ENCODE results near the gene MS4A7.
"Not testable (repeated sequence)": the region's sequence is repeated elsewhere in the genome, so short reads cannot be mapped to it uniquely, and the experiment has no call there.

The MS4A7 gene, protein sequence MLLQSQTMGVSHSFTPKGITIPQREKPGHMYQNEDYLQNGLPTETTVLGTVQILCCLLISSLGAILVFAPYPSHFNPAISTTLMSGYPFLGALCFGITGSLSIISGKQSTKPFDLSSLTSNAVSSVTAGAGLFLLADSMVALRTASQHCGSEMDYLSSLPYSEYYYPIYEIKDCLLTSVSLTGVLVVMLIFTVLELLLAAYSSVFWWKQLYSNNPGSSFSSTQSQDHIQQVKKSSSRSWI

DNA sequence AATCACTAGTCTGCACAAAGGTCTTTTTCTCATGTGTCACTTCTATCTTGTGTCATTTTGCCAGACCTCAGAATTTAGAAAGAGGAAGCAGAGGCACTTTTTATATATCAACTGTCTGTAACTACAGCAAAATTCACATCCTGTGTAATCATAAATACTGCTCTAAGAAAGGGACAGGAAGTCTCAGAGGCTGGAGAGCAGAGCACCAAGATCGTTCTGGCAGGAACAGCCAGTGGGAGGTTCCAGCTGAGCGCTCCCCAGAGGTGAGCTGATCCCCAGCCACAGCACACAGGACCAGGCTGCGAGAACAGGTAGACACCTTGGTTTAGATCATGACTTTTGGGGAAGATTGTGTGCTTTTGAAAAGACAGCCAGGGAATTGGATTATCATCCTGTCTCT is at the start of gene MS4A7:
MS4A7 (plus strand) TSS at position 179 of the 400 bp plus-strand sequence. CDS start 4,610 bp downstream, outside the sequence.
- no peak for DNase-seq (ENCODE audit: low read depth in 2 of 2)

DNA sequence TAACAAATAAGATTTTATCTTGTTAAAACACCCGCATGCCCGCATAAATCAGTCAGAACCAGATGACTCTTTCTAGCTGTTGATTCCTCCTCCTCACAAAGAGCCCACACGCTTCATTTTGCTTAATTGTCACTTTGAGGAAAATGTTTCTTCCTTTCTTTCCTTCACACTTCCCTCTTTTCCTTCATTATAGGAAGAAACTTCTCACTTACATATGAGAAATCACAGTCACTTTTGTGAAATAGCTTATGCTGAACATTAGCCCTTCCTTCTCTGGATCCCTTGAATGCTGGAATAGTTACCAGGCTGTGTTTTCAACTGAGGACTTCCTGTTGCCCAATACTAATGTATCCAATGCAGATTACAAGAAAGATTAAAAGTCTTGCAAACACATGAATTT is 45.5 kb upstream of the MS4A7 start:
- DNase-seq (ENCODE audit: low read depth in 2 of 2): no peak

DNA sequence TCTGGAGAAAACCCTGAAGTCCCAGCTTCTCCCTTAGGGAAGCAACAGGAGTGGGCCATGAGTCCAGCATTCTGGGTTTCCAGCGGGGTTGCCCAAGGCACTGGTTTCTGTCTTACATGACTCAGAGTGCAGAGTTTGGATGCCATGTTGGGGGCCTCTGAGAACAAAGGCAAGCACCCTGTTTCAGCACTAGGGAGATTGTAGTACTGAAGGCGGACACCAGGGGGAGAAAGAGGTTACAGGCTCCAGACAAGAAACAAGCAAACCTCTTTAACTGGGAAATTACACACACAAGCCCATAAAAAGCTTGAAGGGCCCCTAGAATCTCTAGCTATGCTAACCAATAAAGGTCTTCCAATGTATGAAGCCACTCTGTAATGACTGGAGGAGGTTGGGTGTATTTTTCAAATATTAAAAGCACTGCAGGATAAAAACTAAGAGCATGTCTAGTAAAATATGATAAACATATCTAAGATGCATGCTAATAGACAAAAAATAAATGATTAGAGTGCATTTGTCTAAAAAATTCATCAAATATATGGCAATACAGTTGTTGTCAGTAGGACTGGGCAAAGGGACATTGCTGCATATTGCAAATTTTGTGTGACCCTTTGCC is 44.2 kb upstream of the MS4A7 start:
- DNase-seq (ENCODE audit: low read depth in 2 of 2): peak; percentile 25 to 63

DNA sequence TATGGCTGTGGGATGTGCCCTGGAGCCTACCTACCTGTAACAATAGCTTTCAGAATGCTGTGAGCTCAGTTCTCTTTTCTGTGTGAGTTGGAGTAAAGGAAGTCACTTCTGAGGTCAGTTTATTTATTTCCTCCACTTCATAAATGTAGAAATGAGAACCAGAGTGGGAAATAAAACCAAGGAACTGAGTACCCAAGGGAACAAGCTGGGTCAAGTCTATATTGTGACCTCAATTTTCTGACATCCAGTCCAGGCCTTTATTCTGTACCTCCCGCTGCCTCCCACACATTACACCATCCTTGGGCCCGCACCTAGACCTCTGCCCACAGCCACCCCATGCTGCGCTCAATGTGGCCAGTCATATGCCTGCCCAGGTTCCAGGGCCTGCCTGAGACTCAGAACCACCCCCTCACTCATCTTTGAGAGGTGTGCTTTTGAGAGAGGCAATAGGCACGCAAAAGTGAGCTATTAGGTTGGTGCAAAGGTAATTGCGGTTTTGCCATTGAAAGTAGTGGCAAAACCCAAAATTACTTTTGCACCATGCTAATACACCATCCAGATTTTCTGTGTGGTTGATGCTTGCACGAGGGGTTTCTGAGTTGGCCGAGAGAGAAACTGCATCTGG is 41.5 kb upstream of the MS4A7 start:
- no peak for DNase-seq (ENCODE audit: low read depth in 2 of 2)

DNA sequence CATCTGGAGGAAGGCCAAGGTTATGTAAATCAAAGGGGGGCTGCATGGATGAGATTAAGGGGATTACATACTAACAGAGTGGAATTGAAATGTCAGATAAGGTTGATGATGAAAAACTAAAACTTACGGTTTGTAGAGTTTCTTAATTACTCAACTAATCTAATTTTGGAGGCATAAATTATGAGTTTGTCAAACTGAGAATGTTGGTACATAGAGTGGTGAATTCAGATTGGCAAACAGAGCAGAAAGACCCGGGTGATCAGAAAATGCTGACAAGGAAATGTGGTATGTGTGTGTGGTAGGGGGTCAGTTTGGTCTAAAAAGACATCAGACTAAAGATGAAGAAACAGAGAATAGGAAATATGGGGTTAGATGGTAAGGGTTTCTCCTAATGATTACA is 40.3 kb upstream of the MS4A7 start:
- DNase-seq (ENCODE audit: low read depth in 2 of 2): no peak

DNA sequence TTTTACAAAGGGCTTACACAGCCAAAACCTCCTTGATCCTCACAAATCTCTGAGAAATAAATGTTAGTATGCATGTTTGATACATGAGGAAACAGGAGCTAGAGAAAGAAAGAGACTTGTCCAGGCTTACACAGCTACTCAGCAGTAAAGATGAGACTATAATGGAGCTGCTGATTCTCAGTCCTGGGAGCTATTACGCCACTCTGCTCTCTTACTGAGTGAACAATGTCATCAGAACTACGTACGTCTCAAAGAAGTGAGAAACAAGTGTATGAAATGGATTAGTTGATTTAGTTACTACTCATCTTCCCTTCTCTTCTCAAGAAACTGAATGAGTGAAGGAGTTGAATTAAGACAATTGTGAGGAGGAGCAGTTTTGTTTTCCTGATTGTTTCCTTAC is 39.0 kb upstream of the MS4A7 start:
- no peak for DNase-seq (ENCODE audit: low read depth in 2 of 2)

DNA sequence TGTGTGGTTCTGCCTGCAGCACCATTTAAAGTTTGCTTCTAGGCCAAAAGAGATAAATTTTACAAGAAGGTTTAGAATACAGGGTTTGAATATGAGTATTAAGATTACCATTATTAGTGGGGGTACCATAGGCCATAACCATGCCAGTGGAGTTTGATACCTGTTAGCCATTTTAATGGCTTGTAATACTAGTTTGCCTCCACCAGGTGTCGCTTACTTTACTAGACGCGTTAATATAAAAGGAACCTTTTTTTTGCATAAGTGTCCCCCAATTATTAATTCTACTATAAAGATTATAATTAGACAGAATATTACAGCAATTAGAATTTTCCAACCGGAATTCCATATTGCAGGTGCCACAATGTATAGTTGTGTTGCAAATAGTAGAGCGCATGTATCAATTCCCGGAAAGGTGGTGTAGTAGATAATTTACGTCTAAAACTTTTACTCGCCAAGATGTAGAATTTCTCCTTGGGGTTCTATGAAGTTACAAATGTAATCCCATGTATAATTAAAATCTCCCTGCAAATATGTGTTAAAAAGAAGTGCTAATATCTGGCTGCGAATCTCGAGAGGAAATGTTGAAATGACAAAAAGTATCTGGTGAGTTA is 35.1 kb upstream of the MS4A7 start:
- no peak for DNase-seq (ENCODE audit: low read depth in 2 of 2)

DNA sequence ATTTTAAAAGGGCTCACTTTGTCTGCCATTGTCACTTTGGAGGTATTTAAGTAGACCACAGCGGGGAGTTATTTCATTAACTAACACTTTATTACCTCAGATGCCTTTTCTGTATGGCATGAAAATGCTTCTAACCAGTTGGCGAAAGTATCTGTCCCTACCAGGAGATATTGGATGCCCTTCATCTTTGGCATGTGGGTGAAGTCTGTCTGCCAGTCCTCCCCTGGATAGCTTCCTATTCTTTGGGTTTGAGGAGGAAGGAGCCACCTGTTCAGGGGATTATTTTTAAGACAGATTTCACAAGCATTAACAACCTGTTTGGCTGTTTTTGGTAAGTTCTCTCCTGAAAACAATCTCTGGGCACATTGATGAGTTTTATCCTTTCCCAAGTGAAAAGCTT is 34.2 kb upstream of the MS4A7 start:
- DNase-seq (ENCODE audit: low read depth in 2 of 2): no peak

DNA sequence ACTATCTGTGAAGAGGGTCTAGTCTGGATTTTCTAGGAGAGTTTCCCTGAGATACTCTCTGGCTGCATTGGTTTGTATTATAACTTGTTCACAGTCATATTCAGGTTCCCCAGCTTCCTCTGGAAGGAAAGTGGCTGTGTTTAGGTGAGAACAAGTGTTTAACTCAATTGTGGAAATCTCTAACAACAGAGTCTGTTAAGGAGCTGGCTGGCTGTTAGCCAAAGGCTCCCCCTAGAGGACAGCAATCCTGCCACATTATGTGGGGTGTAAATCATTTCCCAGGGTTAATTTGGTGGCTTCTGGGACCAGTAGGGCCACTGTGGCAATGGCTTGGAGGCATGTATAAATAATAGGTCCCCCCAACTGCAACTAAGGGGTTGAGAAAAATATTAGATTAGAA is 32.8 kb upstream of the MS4A7 start:
- no peak for DNase-seq (ENCODE audit: low read depth in 2 of 2)

DNA sequence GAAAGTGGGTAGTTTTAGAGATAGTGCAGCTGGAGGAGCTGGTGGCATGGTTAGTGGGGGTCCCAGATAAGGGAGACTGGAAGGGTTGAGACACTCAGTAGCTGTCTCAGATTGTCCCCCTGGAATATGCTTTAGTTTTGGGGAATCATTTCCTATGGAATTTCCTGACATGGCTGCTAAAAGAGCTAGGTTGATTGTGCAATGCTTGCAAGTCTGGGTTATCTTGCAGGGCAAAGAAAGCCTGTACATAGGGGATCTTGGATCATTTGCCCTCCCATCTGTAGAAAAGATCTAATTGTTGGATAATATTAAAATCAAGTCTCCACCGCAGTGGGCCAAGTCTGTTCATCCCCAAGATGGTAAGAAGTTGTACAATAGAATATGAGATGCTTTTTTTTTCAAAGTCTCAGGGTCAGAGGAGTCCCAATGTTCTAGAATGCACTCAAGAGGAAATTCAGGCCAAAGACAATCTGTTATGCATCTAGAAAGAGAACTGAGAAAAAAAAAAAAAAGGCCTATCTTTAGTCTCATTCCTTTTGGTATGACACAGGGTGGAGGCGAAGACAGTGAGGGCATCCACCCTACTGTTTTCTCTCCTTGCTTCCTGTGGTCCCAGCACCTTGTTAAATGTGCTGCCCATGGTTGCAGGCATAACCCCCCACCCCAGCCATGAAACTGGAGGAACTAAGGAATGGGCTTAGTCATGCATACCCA is 31.1 kb upstream of the MS4A7 start:
- no peak for DNase-seq (ENCODE audit: low read depth in 2 of 2)

DNA sequence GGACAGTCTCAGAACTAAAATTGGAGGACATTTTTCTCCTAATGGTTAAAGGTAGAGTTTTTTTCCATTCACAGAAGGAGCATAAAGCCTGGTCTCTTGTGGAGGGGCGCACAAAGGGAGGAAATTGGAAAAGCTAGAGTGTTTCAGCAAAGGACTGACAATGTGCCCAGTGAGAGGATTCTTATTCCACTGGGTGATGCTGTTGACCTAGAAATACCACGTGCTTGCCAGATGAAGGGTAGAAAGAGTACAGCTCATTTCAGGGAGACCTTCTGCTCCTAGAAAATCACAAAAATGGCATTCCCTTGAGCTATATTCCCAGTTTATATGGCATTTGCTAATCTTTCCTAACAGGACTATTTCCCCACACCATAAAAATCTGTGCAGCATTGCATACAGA is 30.2 kb upstream of the MS4A7 start:
- no peak for DNase-seq (ENCODE audit: low read depth in 2 of 2)

DNA sequence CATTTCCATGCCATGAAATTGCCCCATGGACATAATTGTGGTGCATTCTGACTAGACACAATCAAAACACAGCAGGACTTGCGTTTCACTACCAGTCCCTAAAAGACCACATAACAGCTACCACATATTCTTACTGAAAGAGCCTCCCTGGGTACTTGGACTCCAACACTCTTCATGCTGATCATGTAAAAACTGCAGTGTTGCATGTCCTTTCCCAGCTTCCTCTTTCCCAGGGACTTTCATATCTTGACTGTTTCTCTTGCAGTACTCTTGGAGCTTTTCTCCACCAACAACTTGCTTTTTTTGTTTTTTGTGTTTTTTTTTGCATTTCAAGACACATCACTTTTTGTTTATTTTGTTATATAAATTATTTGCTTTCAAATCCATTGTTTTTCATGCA is 28.3 kb upstream of the MS4A7 start:
- DNase-seq (ENCODE audit: low read depth in 2 of 2): no peak

DNA sequence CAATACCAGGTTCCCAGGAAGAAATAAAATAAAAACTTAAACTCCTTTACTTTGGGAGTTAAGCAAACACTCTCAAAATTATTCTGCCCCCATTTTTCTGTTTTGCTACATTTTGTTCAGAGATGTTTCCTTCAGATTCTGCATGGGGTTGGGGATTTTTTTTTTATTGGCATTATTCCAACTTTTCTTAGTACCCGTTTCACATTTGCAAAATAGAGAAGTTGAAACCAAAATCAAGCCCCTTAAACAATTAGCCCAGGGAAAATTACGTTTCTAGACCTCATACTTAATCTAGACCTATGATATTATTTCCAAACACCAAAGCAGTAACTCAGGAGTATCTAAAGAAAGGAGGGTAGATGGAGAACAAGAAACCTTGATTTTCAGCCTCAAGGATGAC is 20.6 kb upstream of the MS4A7 start:
- DNase-seq (ENCODE audit: low read depth in 2 of 2): no peak

DNA sequence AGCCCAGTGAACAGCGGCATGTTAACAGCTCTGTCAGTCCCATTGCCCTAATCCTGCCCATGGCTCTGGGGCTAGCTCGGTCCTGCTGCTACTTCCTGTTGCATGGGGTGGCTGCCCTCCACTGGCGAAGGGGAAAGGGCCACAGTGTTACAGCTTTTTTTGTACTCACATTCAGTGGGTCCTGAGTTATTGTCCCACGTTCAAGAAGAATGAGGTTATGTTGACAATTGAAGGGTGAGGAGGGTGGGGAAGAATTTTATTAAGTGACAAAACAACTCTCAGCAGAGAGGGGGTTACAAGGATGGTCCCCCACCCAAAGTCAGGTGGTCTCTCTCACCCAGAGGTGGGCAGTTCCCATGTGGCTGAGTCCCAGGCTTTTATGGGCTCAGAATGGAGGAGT is 17.7 kb upstream of the MS4A7 start:
- no peak for DNase-seq (ENCODE audit: low read depth in 2 of 2)

DNA sequence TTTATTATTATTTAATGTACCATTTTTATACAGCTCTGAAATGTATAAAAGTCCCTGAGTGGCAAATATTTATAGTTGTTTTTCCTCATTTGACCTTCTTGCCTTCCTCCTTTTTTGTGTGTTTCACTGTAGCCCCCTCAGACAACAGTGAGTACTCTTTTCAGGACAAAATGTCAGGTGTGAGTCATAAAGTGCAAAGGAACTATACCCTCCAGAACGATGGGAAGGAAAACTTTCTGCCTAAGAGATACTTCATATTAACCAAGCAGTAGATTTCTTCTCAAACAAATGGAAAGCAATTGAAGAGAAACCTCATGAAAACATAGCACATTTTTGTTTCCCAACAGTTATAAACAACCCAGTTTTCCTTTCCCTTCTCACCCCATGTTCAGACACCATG is 16.1 kb upstream of the MS4A7 start:
- no peak for DNase-seq (ENCODE audit: low read depth in 2 of 2)

DNA sequence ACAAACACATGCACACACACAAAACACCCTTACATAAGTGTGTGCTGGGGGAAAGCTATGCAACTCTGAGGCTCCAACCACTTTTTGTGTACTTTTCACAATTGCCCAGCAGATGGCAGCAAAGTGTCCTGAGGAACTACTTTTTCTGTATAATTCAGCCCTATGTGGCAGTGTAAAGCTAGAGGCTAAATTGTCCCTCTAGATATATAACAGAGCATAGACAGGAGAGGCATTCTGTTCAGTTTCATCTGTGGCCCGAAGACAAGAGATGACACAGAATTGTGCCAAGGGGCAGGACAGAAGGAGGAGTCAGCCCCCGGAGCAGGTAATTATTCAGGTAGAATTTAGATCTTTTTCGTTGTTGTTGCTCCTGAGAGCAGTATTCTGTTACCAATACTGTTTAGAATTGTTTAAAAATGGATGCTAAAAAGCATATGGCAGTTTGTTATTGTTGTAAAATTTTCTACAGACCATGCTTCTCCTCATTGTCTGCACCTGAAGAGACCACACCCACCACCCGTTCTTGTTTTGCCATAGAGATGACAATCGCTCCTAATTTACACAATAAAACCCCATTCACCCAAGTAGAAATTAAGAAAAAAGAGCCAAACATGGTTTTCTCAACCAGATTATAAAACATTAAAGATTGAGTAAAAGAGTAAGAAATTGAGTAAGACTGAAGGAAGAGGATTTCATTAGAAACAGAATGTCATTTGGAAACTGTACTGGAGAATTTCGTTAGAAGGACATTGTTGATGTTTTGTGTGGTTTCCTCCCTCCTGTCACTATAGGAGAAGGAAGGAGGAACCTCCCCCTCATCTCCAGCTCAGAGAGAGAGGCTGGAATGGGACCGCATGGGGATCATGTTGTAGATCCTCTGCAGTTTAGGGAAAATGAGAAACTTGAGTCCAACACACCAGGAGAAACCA is 14.5 kb upstream of the MS4A7 start:
- DNase-seq (ENCODE audit: low read depth in 2 of 2): peak; percentile 17 to 47

DNA sequence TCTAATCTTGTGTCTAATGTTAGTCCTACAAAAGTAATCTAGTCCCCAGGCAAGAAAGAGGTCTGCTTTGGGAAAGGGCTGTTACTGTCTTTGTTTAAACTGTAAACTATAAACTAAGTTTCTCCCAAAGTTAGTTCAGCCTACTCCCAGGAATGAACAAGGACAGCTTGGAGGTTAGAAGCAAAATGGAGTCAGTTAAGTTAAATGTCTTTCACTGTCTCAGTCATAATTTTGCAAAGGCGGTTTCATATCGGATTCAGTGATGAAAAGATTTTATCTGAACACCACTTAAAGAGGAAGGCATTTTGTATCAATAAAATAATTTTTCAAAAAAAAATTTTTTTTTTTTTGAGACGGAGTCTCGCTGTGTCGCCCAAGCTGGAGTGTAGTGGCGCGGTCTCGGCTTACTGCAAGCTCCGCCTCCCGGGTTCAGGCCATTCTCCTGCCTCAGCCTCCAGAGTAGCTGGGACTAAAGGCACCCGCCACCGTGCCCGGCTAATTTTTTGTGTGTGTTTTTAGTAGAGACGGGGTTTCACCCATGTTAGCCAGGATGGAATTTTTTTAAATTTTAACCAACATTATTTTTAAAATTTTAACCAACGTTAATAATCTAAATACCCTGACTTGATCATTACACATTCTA is 11.9 kb upstream of the MS4A7 start:
- not testable (repeated sequence) for DNase-seq (ENCODE audit: low read depth in 2 of 2)

DNA sequence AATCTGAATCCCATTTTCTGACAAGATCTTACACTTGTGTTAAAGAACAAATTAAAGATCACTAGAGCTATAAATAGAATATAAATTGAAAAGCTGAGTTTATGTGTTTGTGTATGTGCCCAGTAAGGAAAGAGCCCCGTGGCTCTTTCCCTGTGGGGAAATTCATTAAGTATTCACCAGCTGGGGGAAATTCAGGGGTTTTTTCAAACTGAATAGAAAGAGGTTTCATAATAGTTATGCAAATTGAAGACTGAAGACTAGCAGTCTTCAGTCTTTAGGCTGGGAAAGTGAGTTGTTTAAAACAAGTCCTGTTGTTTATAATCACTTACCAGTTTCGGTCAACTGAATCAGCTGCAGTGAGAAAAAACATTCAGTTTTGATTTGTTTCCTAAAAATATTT is 11.3 kb upstream of the MS4A7 start:
- no peak for DNase-seq (ENCODE audit: low read depth in 2 of 2)

DNA sequence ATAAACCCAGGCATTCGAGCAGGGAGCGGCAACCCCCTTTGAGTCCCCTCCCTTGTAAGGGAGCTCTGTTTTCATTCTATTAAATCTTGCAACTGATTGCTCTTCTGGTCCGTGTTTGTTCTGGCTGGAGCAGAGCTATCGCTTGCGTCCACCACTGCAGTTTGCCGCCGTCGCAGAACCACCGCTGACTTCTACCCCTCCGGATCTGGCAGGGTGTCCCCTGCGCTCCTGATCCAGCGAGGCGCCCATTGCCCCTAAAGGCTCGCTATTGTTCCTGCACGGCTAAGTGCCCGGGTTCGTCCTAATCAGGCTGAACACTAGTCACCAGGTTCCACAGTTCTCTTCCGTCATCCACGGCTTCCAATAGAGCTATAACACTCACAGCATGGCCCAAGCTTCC is 10.4 kb upstream of the MS4A7 start:
- no peak for DNase-seq (ENCODE audit: low read depth in 2 of 2)

DNA sequence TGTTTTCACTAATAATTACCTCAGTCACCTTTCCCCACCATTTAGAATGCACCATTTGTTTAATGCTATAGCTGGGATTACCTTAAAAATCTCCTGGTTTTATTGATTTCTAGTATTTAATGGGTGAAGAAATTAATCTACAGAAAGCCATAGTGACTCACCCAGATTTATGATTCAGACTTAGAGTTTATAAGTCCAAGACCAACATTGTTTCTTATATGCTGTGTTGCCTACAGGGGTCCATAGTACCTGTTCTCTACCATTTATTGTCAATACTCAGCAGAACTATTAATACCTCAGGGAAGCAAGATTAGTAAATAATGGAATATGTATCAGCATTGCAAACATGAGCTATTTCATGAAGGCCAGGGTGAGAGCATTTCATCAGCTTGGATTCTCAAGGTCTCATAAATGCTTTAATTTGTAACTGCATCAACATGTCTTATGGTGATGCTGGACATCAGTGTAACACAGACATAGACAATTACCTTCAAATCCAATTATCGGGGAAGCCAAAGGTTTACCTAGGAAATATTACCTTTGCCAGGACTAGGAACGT is 8.0 kb upstream of the MS4A7 start:
- no peak for DNase-seq (ENCODE audit: low read depth in 2 of 2)

Measured in stimulated activated CD4-positive, alpha-beta T cell treated with anti-CD3 and anti-CD28 coated beads, Interleukin-12 subunit alpha, Interleukin-12 subunit beta, amount 100 ng/mL, for 24 hours (primary cell).